ENCODE results near the gene TRIM26.

DNA sequence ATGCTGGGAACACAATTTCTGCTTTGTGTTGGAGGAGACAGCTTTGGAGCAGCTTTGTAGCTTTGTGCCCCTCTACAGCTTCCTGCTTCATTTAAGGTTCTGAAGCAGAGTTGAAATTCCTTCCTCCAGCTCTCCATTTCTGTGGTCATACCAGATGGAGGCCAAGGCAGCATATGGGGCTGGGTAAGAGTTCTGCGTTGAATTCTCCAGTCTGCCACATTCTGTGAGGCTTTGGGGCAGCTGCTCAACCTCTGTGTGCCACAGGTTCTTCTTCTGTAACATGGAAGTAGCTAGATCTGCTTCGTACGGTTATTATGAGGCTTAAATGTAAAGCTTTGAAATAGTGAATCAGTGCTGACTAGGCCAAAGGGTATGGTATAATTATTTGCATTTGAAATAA lies 2.9 kb upstream of the TRIM26 start:
- TF ChIP-seq, protein P1, sequence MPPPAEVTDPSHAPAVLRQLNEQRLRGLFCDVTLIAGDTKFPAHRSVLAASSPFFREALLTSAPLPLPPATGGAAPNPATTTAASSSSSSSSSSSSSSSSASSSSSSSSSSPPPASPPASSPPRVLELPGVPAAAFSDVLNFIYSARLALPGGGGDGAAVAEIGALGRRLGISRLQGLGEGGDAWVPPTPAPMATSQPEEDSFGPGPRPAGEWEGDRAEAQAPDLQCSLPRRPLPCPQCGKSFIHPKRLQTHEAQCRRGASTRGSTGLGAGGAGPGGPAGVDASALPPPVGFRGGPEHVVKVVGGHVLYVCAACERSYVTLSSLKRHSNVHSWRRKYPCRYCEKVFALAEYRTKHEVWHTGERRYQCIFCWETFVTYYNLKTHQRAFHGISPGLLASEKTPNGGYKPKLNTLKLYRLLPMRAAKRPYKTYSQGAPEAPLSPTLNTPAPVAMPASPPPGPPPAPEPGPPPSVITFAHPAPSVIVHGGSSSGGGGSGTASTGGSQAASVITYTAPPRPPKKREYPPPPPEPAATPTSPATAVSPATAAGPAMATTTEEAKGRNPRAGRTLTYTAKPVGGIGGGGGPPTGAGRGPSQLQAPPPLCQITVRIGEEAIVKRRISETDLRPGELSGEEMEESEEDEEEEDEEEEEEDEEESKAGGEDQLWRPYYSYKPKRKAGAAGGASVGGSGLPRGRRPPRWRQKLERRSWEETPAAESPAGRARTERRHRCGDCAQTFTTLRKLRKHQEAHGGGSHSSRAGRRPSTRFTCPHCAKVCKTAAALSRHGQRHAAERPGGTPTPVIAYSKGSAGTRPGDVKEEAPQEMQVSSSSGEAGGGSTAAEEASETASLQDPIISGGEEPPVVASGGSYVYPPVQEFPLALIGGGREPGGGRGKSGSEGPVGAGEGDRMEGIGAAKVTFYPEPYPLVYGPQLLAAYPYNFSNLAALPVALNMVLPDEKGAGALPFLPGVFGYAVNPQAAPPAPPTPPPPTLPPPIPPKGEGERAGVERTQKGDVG (CRISPR knock-in tag; IDR thresholded peaks at IDR 0.05; ENCODE audit: borderline replicate concordance): no peak
- TF ChIP-seq, protein P2, sequence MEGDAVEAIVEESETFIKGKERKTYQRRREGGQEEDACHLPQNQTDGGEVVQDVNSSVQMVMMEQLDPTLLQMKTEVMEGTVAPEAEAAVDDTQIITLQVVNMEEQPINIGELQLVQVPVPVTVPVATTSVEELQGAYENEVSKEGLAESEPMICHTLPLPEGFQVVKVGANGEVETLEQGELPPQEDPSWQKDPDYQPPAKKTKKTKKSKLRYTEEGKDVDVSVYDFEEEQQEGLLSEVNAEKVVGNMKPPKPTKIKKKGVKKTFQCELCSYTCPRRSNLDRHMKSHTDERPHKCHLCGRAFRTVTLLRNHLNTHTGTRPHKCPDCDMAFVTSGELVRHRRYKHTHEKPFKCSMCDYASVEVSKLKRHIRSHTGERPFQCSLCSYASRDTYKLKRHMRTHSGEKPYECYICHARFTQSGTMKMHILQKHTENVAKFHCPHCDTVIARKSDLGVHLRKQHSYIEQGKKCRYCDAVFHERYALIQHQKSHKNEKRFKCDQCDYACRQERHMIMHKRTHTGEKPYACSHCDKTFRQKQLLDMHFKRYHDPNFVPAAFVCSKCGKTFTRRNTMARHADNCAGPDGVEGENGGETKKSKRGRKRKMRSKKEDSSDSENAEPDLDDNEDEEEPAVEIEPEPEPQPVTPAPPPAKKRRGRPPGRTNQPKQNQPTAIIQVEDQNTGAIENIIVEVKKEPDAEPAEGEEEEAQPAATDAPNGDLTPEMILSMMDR (CRISPR knock-in tag; IDR thresholded peaks at IDR 0.05): no peak
- TF ChIP-seq RAD21 (CRISPR knock-in tag; IDR thresholded peaks at IDR 0.05) (no peak), HCFC1 (IDR thresholded peaks at IDR 0.05; ENCODE audit: low read depth, low read length) (no peak)
- TF ChIP-seq, protein P3, sequence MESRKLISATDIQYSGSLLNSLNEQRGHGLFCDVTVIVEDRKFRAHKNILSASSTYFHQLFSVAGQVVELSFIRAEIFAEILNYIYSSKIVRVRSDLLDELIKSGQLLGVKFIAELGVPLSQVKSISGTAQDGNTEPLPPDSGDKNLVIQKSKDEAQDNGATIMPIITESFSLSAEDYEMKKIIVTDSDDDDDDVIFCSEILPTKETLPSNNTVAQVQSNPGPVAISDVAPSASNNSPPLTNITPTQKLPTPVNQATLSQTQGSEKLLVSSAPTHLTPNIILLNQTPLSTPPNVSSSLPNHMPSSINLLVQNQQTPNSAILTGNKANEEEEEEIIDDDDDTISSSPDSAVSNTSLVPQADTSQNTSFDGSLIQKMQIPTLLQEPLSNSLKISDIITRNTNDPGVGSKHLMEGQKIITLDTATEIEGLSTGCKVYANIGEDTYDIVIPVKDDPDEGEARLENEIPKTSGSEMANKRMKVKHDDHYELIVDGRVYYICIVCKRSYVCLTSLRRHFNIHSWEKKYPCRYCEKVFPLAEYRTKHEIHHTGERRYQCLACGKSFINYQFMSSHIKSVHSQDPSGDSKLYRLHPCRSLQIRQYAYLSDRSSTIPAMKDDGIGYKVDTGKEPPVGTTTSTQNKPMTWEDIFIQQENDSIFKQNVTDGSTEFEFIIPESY (CRISPR knock-in tag; IDR thresholded peaks at IDR 0.05): no peak
